ENCODE measurements around the gene DDA1.

- no peak for TF ChIP-seq YY1 (IDR thresholded peaks at IDR 0.05; ENCODE audit: insufficient read depth, insufficient replicate concordance, low read depth, low read length)
- TF ChIP-seq CHD2 (IDR thresholded peaks at IDR 0.05; ENCODE audit: low read depth, low read length): no peak
- no peak for TF ChIP-seq POLR2A (IDR thresholded peaks at IDR 0.05; ENCODE audit: insufficient read depth in 1 of 2, low read depth in 2 of 2, low read length in 2 of 2)
- TF ChIP-seq, protein P1, sequence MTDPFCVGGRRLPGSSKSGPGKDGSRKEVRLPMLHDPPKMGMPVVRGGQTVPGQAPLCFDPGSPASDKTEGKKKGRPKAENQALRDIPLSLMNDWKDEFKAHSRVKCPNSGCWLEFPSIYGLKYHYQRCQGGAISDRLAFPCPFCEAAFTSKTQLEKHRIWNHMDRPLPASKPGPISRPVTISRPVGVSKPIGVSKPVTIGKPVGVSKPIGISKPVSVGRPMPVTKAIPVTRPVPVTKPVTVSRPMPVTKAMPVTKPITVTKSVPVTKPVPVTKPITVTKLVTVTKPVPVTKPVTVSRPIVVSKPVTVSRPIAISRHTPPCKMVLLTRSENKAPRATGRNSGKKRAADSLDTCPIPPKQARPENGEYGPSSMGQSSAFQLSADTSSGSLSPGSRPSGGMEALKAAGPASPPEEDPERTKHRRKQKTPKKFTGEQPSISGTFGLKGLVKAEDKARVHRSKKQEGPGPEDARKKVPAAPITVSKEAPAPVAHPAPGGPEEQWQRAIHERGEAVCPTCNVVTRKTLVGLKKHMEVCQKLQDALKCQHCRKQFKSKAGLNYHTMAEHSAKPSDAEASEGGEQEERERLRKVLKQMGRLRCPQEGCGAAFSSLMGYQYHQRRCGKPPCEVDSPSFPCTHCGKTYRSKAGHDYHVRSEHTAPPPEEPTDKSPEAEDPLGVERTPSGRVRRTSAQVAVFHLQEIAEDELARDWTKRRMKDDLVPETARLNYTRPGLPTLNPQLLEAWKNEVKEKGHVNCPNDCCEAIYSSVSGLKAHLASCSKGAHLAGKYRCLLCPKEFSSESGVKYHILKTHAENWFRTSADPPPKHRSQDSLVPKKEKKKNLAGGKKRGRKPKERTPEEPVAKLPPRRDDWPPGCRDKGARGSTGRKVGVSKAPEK (CRISPR knock-in tag; IDR thresholded peaks at IDR 0.05; ENCODE audit: borderline replicate concordance): no peak
These were observed 31.0 kb downstream of the DDA1 start for GRCh38 chr19:17340302-17340870.
